KMS-11 (cell line): ENCODE measurements around the gene GRIK1.

Experiments
- H2AFZ ChIP-seq: fragments of 200-600 bp; sonication (generic); 2 replicates; pipeline ENCODE4 v1.6.1; 2016; ENCODE audit warnings: antibody characterized with exemption, mixed run types, low read depth
- H3K27ac ChIP-seq: fragments of 200-600 bp; sonication (generic); 2 replicates; pipeline ENCODE4 v1.6.1; 2016; ENCODE audit warnings: mild to moderate bottlenecking, mixed run types
- H3K27me3 ChIP-seq: fragments of 200-600 bp; sonication (generic); 2 replicates; pipeline ENCODE4 v1.6.1; 2017; ENCODE audit warnings: mild to moderate bottlenecking, low read depth, mixed run types, moderate library complexity; ENCODE audit not compliant: insufficient read depth
- H3K36me3 ChIP-seq: fragments of 200-600 bp; sonication (generic); 2 replicates; pipeline ENCODE4 v1.6.1; 2017; ENCODE audit warnings: mild to moderate bottlenecking, mixed run types; ENCODE audit not compliant: insufficient read depth
- H3K4me1 ChIP-seq: fragments of 200-600 bp; sonication (generic); 2 replicates; pipeline ENCODE4 v1.6.1; 2016; ENCODE audit warnings: mild to moderate bottlenecking, low read depth, mixed run types; ENCODE audit not compliant: poor library complexity, severe bottlenecking
- H3K4me2 ChIP-seq: fragments of 200-600 bp; sonication (generic); 2 replicates; pipeline ENCODE4 v1.7.0; 2016; ENCODE audit warnings: mild to moderate bottlenecking, mixed run types
- H3K4me3 ChIP-seq: fragments of 200-600 bp; sonication (generic); IDR thresholded peaks from 2 replicates; pipeline ENCODE4 v1.6.1; 2017; ENCODE audit warnings: low read depth, low read length, mixed read lengths; ENCODE audit not compliant: insufficient read depth
- H3K79me2 ChIP-seq: fragments of 200-600 bp; sonication (generic); 2 replicates; pipeline ENCODE4 v1.6.1; 2016; ENCODE audit warnings: low read depth, mixed run types; ENCODE audit not compliant: insufficient read depth
- H3K9ac ChIP-seq: fragments of 200-600 bp; sonication (generic); 2 replicates; pipeline ENCODE4 v1.6.1; 2016; ENCODE audit warnings: mild to moderate bottlenecking, mixed run types
- H4K20me1 ChIP-seq: fragments of 200-600 bp; sonication (generic); 2 replicates; pipeline ENCODE4 v1.6.1; 2016; ENCODE audit warnings: mild to moderate bottlenecking, mixed run types; ENCODE audit not compliant: insufficient read depth
- CTCF ChIP-seq: fragments of 200-600 bp; sonication (generic); conservative IDR thresholded peaks from 2 replicates; pipeline ENCODE4 v1.6.1; 2017; ENCODE audit warnings: low read depth, mild to moderate bottlenecking, antibody characterized with exemption, low read length, moderate library complexity, mixed read lengths

The GRIK1 gene

GRCh38 chr21:29633756-29634155, 306.0 kb downstream of the GRIK1 start:
- no peak for TF ChIP-seq CTCF

GRCh38 chr21:29630441-29630840, 309.4 kb downstream of the GRIK1 start:
- no peak overlapping the region for H2AFZ ChIP-seq
- H3K27ac ChIP-seq: no peak overlapping the region
- no peaks in the 10 kb centered on the region for H3K27me3 ChIP-seq
- H3K79me2 ChIP-seq: no peaks in the 10 kb centered on the region
- H3K4me3 ChIP-seq: no peak overlapping the region
- no peak overlapping the region for H3K4me2 ChIP-seq
- H3K4me1 ChIP-seq: no peaks in the 10 kb centered on the region
- H3K36me3 ChIP-seq: no peaks in the 10 kb centered on the region
- H4K20me1 ChIP-seq: no peaks in the 10 kb centered on the region
- TF ChIP-seq CTCF: no peak
- H3K9ac ChIP-seq: no peak overlapping the region

More at GRCh38 chr21:29633756-29634155, 306.0 kb downstream of the GRIK1 start:
- no peak overlapping the region for H3K4me2 ChIP-seq
- no peaks in the 10 kb centered on the region for H3K36me3 ChIP-seq
- H3K4me3 ChIP-seq: no peak overlapping the region
- no peaks in the 10 kb centered on the region for H3K4me1 ChIP-seq
- H3K27ac ChIP-seq: no peak overlapping the region
- H2AFZ ChIP-seq: no peak overlapping the region
- no peak overlapping the region for H3K9ac ChIP-seq
- no peaks in the 10 kb centered on the region for H3K79me2 ChIP-seq
- no peaks in the 10 kb centered on the region for H3K27me3 ChIP-seq
- no peaks in the 10 kb centered on the region for H4K20me1 ChIP-seq

- no peak overlapping the region for H2AFZ ChIP-seq
Observed at GRCh38 chr21:29627905-29628304, 311.9 kb downstream of the GRIK1 start.

GRCh38 chr21:29626801-29627470, 312.9 kb downstream of the GRIK1 start:
- Histone ChIP-seq H2AFZ (no peak overlapping the region), H3K4me2 (no peak overlapping the region), H4K20me1 (no peaks in the 10 kb centered on the region), H3K9ac (no peak overlapping the region), H3K4me3 (no peak overlapping the region), H3K36me3 (no peaks in the 10 kb centered on the region), H3K4me1 (no peaks in the 10 kb centered on the region), H3K27me3 (no peaks in the 10 kb centered on the region), H3K79me2 (no peaks in the 10 kb centered on the region), H3K27ac (no peak overlapping the region)
- no peak for TF ChIP-seq CTCF

More at GRCh38 chr21:29627905-29628304, 311.9 kb downstream of the GRIK1 start:
- Histone ChIP-seq H3K4me2 (no peak overlapping the region), H3K4me1 (no peaks in the 10 kb centered on the region), H3K27me3 (no peaks in the 10 kb centered on the region), H4K20me1 (no peaks in the 10 kb centered on the region), H3K4me3 (no peak overlapping the region), H3K9ac (no peak overlapping the region), H3K79me2 (no peaks in the 10 kb centered on the region), H3K27ac (no peak overlapping the region), H3K36me3 (no peaks in the 10 kb centered on the region)
- no peak for TF ChIP-seq CTCF
